Fibroblast of lung (primary cell): ENCODE data around the gene RBM33.

Source experiments
- EZH2 ChIP-seq: IDR thresholded peaks from 2 replicates; pipeline ENCODE4 v1.5.1; 2012; ENCODE audit warnings: low read length, control low read depth, mild to moderate bottlenecking; ENCODE audit errors: missing control alignments
- TF ChIP-seq, protein P1 (sequence below), 2 donors: IDR thresholded peaks in 1 of 2; conservative IDR thresholded peaks in 1 of 2; 1 replicate in 1 of 2; 2 replicates in 1 of 2; pipeline ENCODE4 v1.5.1; 2011 to 2012; ENCODE audit warnings: low read length in 2 of 2, control low read depth in 1 of 2, inconsistent platforms in 1 of 2, low read depth in 1 of 2, mild to moderate bottlenecking in 1 of 2

GRCh38 chr7:155804431-155804831 lies 160.0 kb downstream of the RBM33 start:
- TF ChIP-seq, protein P1, sequence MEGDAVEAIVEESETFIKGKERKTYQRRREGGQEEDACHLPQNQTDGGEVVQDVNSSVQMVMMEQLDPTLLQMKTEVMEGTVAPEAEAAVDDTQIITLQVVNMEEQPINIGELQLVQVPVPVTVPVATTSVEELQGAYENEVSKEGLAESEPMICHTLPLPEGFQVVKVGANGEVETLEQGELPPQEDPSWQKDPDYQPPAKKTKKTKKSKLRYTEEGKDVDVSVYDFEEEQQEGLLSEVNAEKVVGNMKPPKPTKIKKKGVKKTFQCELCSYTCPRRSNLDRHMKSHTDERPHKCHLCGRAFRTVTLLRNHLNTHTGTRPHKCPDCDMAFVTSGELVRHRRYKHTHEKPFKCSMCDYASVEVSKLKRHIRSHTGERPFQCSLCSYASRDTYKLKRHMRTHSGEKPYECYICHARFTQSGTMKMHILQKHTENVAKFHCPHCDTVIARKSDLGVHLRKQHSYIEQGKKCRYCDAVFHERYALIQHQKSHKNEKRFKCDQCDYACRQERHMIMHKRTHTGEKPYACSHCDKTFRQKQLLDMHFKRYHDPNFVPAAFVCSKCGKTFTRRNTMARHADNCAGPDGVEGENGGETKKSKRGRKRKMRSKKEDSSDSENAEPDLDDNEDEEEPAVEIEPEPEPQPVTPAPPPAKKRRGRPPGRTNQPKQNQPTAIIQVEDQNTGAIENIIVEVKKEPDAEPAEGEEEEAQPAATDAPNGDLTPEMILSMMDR (conservative IDR thresholded peaks at IDR 0.05 in 1 of 2, IDR thresholded peaks at IDR 0.05 in 1 of 2; ENCODE audit: low read depth in 1 of 2, low read length in 2 of 2) = no peak
- TF ChIP-seq EZH2 = no peak
